ENCODE measurements around the gene EMC9.

GRCh38 chr14:24114532-24115421 is 26.6 kb downstream of the EMC9 start, which contains the start of the genes DCAF11 and NRL:
- TF ChIP-seq EZH2phosphoT487 (IDR thresholded peaks at IDR 0.05; ENCODE audit: borderline replicate concordance) (no peak), CTCF (conservative IDR thresholded peaks at IDR 0.05; ENCODE audit: low read length) (no peak)
